Tibial nerve (tissue), 4 donors: ENCODE data around the gene TTC23. TPM values are rescaled to one million over a fixed set of nuclear protein-coding genes. Genes with fewer than 3 reads are reported as not detected.
A peak's percentile ranks its signal among the peaks of the same experiment; 100 is the strongest.

Source experiments
- DNase-seq, 2 donors: peaks; one replicate each; pipeline ENCODE4 v3.0.0-alpha.2; 2019; ENCODE audit warnings: low spot score in 2 of 2
- H3K27ac ChIP-seq, 4 donors: fragments of 200-600 bp; sonication (generic) in 3 of 4; one replicate each; pipeline ENCODE4 v1.5.1; 2017 to 2019; ENCODE audit warnings: mild to moderate bottlenecking in 1 of 4
- H3K27me3 ChIP-seq, 2 donors: fragments of 200-600 bp; sonication (generic) in 1 of 2; one replicate each; pipeline versions ENCODE4 v1.5.1 to v1.6.0; 2017 to 2019
- H3K36me3 ChIP-seq, 3 donors: fragments of 200-600 bp; sonication (generic); one replicate each; pipeline ENCODE4 v1.5.1; 2018 to 2019
- H3K4me1 ChIP-seq, 4 donors: fragments of 200-600 bp; sonication (generic) in 3 of 4; one replicate each; pipeline ENCODE4 v1.5.1; 2017 to 2019
- H3K4me3 ChIP-seq, 4 donors: fragments of 200-600 bp; sonication (generic) in 3 of 4; one replicate each; pipeline ENCODE4 v1.5.1; 2017 to 2019; ENCODE audit warnings: mild to moderate bottlenecking in 1 of 4, moderate library complexity in 1 of 4
- H3K9me3 ChIP-seq, 4 donors: fragments of 200-600 bp; sonication (generic) in 3 of 4; one replicate each; pipeline ENCODE4 v1.5.1; 2017 to 2019
- CTCF ChIP-seq, 5 experiments: fragments of 200-600 bp in 3 of 5; fragments of 450-650 bp in 2 of 5; sonication (generic) in 3 of 5; IDR thresholded peaks; one replicate each; pipeline ENCODE4 v1.5.1; 2016 to 2019; ENCODE audit warnings: antibody characterized with exemption in 5 of 5, mild to moderate bottlenecking in 3 of 5, moderate library complexity in 2 of 5
- EP300 ChIP-seq, 2 donors: sonication (generic); formaldehyde crosslinking; IDR thresholded peaks; one replicate each; pipeline ENCODE4 v1.6.1; 2017; ENCODE audit warnings: antibody characterized with exemption in 2 of 2, mild to moderate bottlenecking in 1 of 2
- POLR2A ChIP-seq, 2 donors: fragments of 450-650 bp; IDR thresholded peaks; one replicate each; pipeline ENCODE4 v1.6.1; 2017; ENCODE audit warnings: antibody characterized with exemption in 2 of 2, mild to moderate bottlenecking in 2 of 2, moderate library complexity in 2 of 2
- WGBS, 2 donors: methylation state at CpG; one replicate each; pipeline ENCODE4 v1.1.5; 2018; 5-methylcytosine and 5-hydroxymethylcytosine counted together
- total RNA-seq, 4 donors: library from RNA; depleted of rRNA; stranded (reverse); fragments of >200 nt; gene quantifications; one replicate each; pipeline ENCODE4 v1.1.0, GENCODE V29; 2016

The TTC23 gene
- total RNA-seq, 4 donors from 2014 or later, result 19.3 to 59.2 (median 25.7) TPM

GRCh38 chr15:99129644-99130043, 119.7 kb downstream of the TTC23 start:
- DNase-seq, result no peak
- H3K27ac ChIP-seq, result no peak overlapping the region
- H3K4me3 ChIP-seq, result no peak overlapping the region
- 89 to 92% methylated on average over 16 of the region's 16 CpGs for WGBS, 2 donors
- peaks cover 0 to 28% (median 5%) of the 10 kb centered on the region in 4 donors for H3K4me1 ChIP-seq
- H3K9me3 ChIP-seq, result no peaks in the 10 kb centered on the region
- peaks cover 0 to 53% (median 0%) of the 10 kb centered on the region in 3 donors for H3K36me3 ChIP-seq
- no peaks in the 10 kb centered on the region for H3K27me3 ChIP-seq
- TF ChIP-seq POLR2A (IDR thresholded peaks at IDR 0.05), result no peak
- TF ChIP-seq CTCF (IDR thresholded peaks at IDR 0.05), result no peak
- TF ChIP-seq EP300 (IDR thresholded peaks at IDR 0.05), result no peak

DNA sequence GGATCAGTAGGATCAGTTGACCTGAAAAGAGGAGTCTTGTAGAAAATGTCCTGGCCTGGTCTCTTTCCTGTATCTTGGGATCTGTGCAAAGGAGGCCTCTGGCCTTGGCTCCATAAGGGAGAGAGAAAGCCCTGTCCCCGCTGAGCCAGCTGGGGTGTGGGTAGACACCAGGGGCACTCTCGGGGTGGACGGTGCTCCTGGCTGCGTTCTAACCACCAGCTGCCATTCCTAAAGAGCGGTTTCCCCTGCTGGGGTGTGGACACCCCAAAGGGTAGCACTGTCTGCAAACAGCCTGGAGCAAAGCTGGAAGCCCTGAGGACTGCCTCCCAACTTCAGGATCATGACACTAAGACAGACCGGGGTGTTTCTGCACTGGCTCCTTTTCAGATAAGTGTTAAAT, 121.0 kb downstream of the TTC23 start:
- H3K27me3 ChIP-seq, result no peaks in the 10 kb centered on the region
- no peaks in the 10 kb centered on the region for H3K9me3 ChIP-seq
- H3K36me3 ChIP-seq, result peaks cover 0 to 45% (median 0%) of the 10 kb centered on the region in 3 donors
- no peak for DNase-seq
- 89 to 91% methylated on average over 6 of the region's 6 CpGs for WGBS, 2 donors
- H3K4me1 ChIP-seq, result peaks cover 0 to 33% (median 16%) of the 10 kb centered on the region in 4 donors
- no peak overlapping the region for H3K27ac ChIP-seq
- TF ChIP-seq EP300 (IDR thresholded peaks at IDR 0.05) (no peak), CTCF (IDR thresholded peaks at IDR 0.05) (no peak), POLR2A (IDR thresholded peaks at IDR 0.05) (no peak)
- no peak overlapping the region for H3K4me3 ChIP-seq

- peaks cover 0 to 36% (median 20%) of the 10 kb centered on the region in 4 donors for H3K4me1 ChIP-seq
- no peak overlapping the region for H3K4me3 ChIP-seq
- no peaks in the 10 kb centered on the region for H3K9me3 ChIP-seq
- H3K27me3 ChIP-seq, result no peaks in the 10 kb centered on the region
- DNase-seq, result no peak
- TF ChIP-seq CTCF (IDR thresholded peaks at IDR 0.05) (no peak), EP300 (IDR thresholded peaks at IDR 0.05) (no peak), POLR2A (IDR thresholded peaks at IDR 0.05) (no peak)
- 90 to 93% methylated on average over 3 of the region's 3 CpGs for WGBS, 2 donors
- peaks cover 0 to 44% (median 0%) of the 10 kb centered on the region in 3 donors for H3K36me3 ChIP-seq
- no peak overlapping the region for H3K27ac ChIP-seq
These were observed 121.6 kb downstream of the TTC23 start for GRCh38 chr15:99127773-99128172.

GRCh38 chr15:99126930-99127329, 122.5 kb downstream of the TTC23 start:
- H3K27ac ChIP-seq, result no peak overlapping the region
- TF ChIP-seq EP300 (IDR thresholded peaks at IDR 0.05), result no peak
- H3K9me3 ChIP-seq, result no peaks in the 10 kb centered on the region
- DNase-seq, result no peak
- H3K4me3 ChIP-seq, result no peak overlapping the region
- 94 to 100% methylated on average over 3 of the region's 3 CpGs for WGBS, 2 donors
- H3K4me1 ChIP-seq, result peaks cover 0 to 39% (median 20%) of the 10 kb centered on the region in 4 donors
- H3K27me3 ChIP-seq, result no peaks in the 10 kb centered on the region
- H3K36me3 ChIP-seq, result peaks cover 0 to 36% (median 0%) of the 10 kb centered on the region in 3 donors

DNA sequence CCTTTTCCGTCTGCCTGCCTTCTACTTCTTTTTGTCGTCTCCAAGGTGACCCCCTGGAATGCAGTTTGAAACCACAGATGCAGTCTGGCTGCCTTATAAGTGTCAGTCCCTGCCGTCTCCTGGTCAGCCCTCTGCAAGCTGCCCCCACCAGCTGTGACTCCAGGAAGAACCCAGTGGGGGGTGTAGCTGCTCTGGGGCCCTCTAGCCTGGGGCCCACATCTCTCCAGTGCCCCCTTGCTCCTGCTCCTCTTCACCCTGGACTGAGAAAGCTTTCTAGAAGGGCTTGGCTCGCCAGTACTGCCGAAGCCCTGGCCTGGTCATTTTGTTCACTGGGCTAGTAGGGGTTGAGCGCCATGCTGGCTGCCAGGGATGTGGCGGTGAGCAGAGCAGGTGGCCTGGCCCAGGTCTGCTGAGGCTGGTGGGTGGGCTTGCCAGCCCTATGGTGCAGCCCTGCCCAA, 123.2 kb downstream of the TTC23 start:
- Histone ChIP-seq H3K4me3 (no peak overlapping the region), H3K36me3 (peaks cover 0 to 28% (median 0%) of the 10 kb centered on the region in 3 donors), H3K27ac (peak overlapping the region in 2 of 4 donors; percentile 27 to 83), H3K27me3 (no peaks in the 10 kb centered on the region), H3K4me1 (peaks cover 0 to 39% (median 20%) of the 10 kb centered on the region in 4 donors), H3K9me3 (no peaks in the 10 kb centered on the region)
- TF ChIP-seq EP300 (IDR thresholded peaks at IDR 0.05) (no peak), CTCF (IDR thresholded peaks at IDR 0.05) (no peak), POLR2A (IDR thresholded peaks at IDR 0.05) (no peak)
- WGBS, 2 donors, result 84 to 92% methylated on average over 4 to 7 of the region's 7 CpGs
- DNase-seq, result no peak
